B cell (primary cell): ENCODE results near the gene PRKACG. TPM values are rescaled to one million over a fixed set of nuclear protein-coding genes. Genes with fewer than 3 reads are reported as not detected.

ENCODE experiments used
- ATAC-seq: fragments of 200-7000 bp; cut with Tn5 transposase; one replicate; pipeline ENCODE4 v1.10.0; 2021; ENCODE audit warnings: low read depth, mild to moderate bottlenecking, moderate number of reproducible peaks, moderate library complexity
- CTCF ChIA-PET: fragments of 350-600 bp; sonication (Branson Sonifier 250); formaldehyde crosslinking; loops from one replicate; lab custom pipeline; 2021; ENCODE audit warnings: antibody characterized with exemption, inconsistent platforms; lab: Charles Lee
- POLR2A ChIA-PET: fragments of 350-600 bp; sonication (Branson Sonifier 250); formaldehyde crosslinking; loops from one replicate; lab custom pipeline; 2021; ENCODE audit warnings: antibody characterized with exemption; lab: Charles Lee
- DNase-seq: peaks from one replicate; pipeline ENCODE4 v3.0.0; 2013
- H2AFZ ChIP-seq: 2 replicates; pipeline ENCODE4 v1.6.1; 2012; ENCODE audit warnings: mild to moderate bottlenecking, low read depth, low read length; ENCODE audit not compliant: insufficient read depth, poor library complexity, severe bottlenecking
- H3K27ac ChIP-seq, 2 donors: 1 replicate in 1 of 2; 2 replicates in 1 of 2; pipeline ENCODE4 v1.5.1; 2012 to 2013; ENCODE audit warnings: low read length in 2 of 2, mild to moderate bottlenecking in 2 of 2, moderate library complexity in 1 of 2
- H3K27me3 ChIP-seq, 4 experiments: fragments of 200-600 bp in 1 of 4; sonication (generic) in 1 of 4; replicated peaks in 1 of 4; 1 replicate in 2 of 4; 2 replicates in 2 of 4; pipeline versions ENCODE4 v1.6.1 to v1.7.0; 2013 to 2016; ENCODE audit warnings: low read length in 3 of 4, mild to moderate bottlenecking in 2 of 4, mixed read lengths in 1 of 4, moderate library complexity in 1 of 4; ENCODE audit not compliant: insufficient read depth in 4 of 4, control insufficient read depth in 3 of 4; ENCODE audit errors: control extremely low read depth in 1 of 4
- H3K36me3 ChIP-seq, 2 experiments: replicated peaks in 1 of 2; 1 replicate in 1 of 2; 2 replicates in 1 of 2; pipeline versions ENCODE4 v1.6.1 to v1.7.1; 2013; ENCODE audit warnings: low read length in 1 of 2; ENCODE audit not compliant: insufficient read depth in 2 of 2, control insufficient read depth in 1 of 2; ENCODE audit errors: control extremely low read depth in 1 of 2, extremely low read depth in 1 of 2
- H3K4me1 ChIP-seq, 2 donors: fragments of 200-600 bp in 1 of 2; sonication (generic) in 1 of 2; 1 replicate in 1 of 2; 2 replicates in 1 of 2; pipeline versions ENCODE4 v1.5.1 to v1.6.1; 2013 to 2017; ENCODE audit warnings: low read length in 2 of 2; ENCODE audit not compliant: control insufficient read depth in 2 of 2, insufficient read depth in 2 of 2
- H3K4me2 ChIP-seq: replicated peaks from 2 replicates; pipeline ENCODE3; 2012; ENCODE audit warnings: mild to moderate bottlenecking, low read depth, low read length; ENCODE audit not compliant: poor library complexity, severe bottlenecking
- H3K4me3 ChIP-seq, 5 experiments: fragments of 200-600 bp in 1 of 5; sonication (generic) in 1 of 5; 1 replicate in 3 of 5; 2 replicates in 2 of 5; pipeline versions ENCODE4 v1.5.1 to v1.7.0; 2011 to 2016; ENCODE audit warnings: low read length in 4 of 5, mild to moderate bottlenecking in 4 of 5, low read depth in 2 of 5, control low read depth in 1 of 5, moderate library complexity in 1 of 5; ENCODE audit not compliant: insufficient read depth in 1 of 5; ENCODE audit errors: control extremely low read depth in 1 of 5, extremely low read depth in 1 of 5
- H3K79me2 ChIP-seq: fragments of 200-600 bp; sonication (generic); one replicate; pipeline ENCODE4 v1.6.0; 2016; ENCODE audit warnings: low read length; ENCODE audit not compliant: control insufficient read depth, insufficient read depth
- H3K9ac ChIP-seq: fragments of 200-600 bp; sonication (generic); 2 replicates; pipeline ENCODE4 v1.6.1; 2017; ENCODE audit warnings: mild to moderate bottlenecking, low read length, moderate library complexity
- H3K9me3 ChIP-seq, 3 donors: one replicate each; pipeline versions ENCODE4 v1.6.1 to v1.7.1; 2013; ENCODE audit warnings: low read length in 2 of 3; ENCODE audit not compliant: control insufficient read depth in 2 of 3, insufficient read depth in 1 of 3; ENCODE audit errors: control extremely low read depth in 1 of 3
- H4K20me1 ChIP-seq: 2 replicates; pipeline ENCODE4 v1.6.0; 2012; ENCODE audit warnings: mild to moderate bottlenecking, low read length; ENCODE audit not compliant: insufficient read depth, control insufficient read depth, poor library complexity, severe bottlenecking
- H3K27ac Mint-ChIP-seq: one replicate; pipeline ENCODE4 v1.8.0; 2021; ENCODE audit warnings: mixed read lengths
- H3K27me3 Mint-ChIP-seq: one replicate; pipeline ENCODE4 v1.8.0; 2021; ENCODE audit warnings: mixed read lengths
- H3K4me1 Mint-ChIP-seq: one replicate; pipeline ENCODE4 v1.8.0; 2021; ENCODE audit warnings: mixed read lengths
- H3K4me3 Mint-ChIP-seq: one replicate; pipeline ENCODE4 v1.8.0; 2021; ENCODE audit warnings: mixed read lengths
- H3K9me3 Mint-ChIP-seq: one replicate; pipeline ENCODE4 v1.8.0; 2022; ENCODE audit warnings: mixed read lengths; ENCODE audit not compliant: insufficient read depth
- EZH2 ChIP-seq: IDR thresholded peaks from 2 replicates; pipeline ENCODE4 v1.6.1; 2012; ENCODE audit warnings: borderline replicate concordance, low read depth, mild to moderate bottlenecking, moderate library complexity, low read length; ENCODE audit not compliant: insufficient read depth, poor library complexity, severe bottlenecking
- WGBS: methylation state at CpG from one replicate; pipeline ENCODE4 v1.1.5; 2013; ENCODE audit warnings: missing lambda C conversion rate; ENCODE audit not compliant: insufficient coverage; 5-methylcytosine and 5-hydroxymethylcytosine counted together
- intact Hi-C: fragments of 100-400 bp; cut with micrococcal nuclease; formaldehyde crosslinking; loops from one replicate; pipeline ENCODE4 v1.10.0; 2022
- polyA plus RNA-seq: library from polyadenylated mRNA; depleted of rRNA; stranded (reverse); fragments of >200 nt; gene quantifications from 2 replicates; pipeline ENCODE4 v1.2.3, GENCODE V29; 2012
- total RNA-seq, 2 donors: library from RNA; stranded (reverse); fragments of 120-200 nt in 1 of 2; gene quantifications; 1 replicate in 1 of 2; 2 replicates in 1 of 2; pipeline versions ENCODE4 v1.2.3 to v1.2.4, GENCODE V29; 2013 to 2022
- TF ChIP-seq, protein P1 (sequence below): fragments of 200-600 bp; IDR thresholded peaks from one replicate; pipeline ENCODE4 v1.8.0; 2022; ENCODE audit warnings: antibody characterized with exemption, mild to moderate bottlenecking

Gene PRKACG
- total and polyA plus RNA-seq, 2 donors (not counting 1 experiment from before 2014, with no cell fraction given) = not detected

DNA sequence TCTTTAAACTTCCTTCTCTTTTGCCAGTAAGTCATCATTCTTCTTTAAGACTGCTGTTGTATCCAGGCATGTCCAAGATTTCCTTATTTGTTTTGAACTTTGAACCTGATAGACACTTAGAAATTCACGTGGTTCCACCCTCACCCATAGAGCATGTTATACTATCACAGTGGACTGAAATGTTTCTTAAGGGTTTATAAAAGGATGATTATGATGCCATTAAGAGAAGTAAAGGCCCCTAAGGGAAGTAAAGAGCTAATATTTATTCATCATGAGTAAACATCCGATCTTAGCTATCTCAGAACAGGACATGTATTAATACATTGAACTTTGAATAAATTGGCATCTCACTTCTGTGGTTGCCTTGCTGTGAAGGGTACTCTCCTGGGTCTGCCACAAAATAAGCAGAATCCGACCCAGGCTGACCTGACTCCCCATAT lies 49.8 kb downstream of the PRKACG start:
- H3K27ac Mint-ChIP-seq = no peak overlapping the region
- no peaks in the 10 kb centered on the region for H3K27me3 Mint-ChIP-seq
- Histone ChIP-seq H3K9ac (no peak overlapping the region), H3K4me2 (no peak overlapping the region), H3K79me2 (no peaks in the 10 kb centered on the region), H2AFZ (no peak overlapping the region), H3K4me1 (no peaks in the 10 kb centered on the region), H3K27ac (no peak overlapping the region), H3K4me3 (no peak overlapping the region), H4K20me1 (no peaks in the 10 kb centered on the region), H3K36me3 (peaks cover 0 to 6% of the 10 kb centered on the region in 2 experiments), H3K9me3 (no peaks in the 10 kb centered on the region), H3K27me3 (no peaks in the 10 kb centered on the region)
- intact Hi-C loops = no loop called here
- ATAC-seq (no peak), DNase-seq (no peak)
- H3K4me3 Mint-ChIP-seq = no peak overlapping the region
- no peaks in the 10 kb centered on the region for H3K9me3 Mint-ChIP-seq
- no CpG with 5 or more reads among the region's 3 CpGs for WGBS
- no peak for TF ChIP-seq EZH2
- TF ChIP-seq, protein P1, sequence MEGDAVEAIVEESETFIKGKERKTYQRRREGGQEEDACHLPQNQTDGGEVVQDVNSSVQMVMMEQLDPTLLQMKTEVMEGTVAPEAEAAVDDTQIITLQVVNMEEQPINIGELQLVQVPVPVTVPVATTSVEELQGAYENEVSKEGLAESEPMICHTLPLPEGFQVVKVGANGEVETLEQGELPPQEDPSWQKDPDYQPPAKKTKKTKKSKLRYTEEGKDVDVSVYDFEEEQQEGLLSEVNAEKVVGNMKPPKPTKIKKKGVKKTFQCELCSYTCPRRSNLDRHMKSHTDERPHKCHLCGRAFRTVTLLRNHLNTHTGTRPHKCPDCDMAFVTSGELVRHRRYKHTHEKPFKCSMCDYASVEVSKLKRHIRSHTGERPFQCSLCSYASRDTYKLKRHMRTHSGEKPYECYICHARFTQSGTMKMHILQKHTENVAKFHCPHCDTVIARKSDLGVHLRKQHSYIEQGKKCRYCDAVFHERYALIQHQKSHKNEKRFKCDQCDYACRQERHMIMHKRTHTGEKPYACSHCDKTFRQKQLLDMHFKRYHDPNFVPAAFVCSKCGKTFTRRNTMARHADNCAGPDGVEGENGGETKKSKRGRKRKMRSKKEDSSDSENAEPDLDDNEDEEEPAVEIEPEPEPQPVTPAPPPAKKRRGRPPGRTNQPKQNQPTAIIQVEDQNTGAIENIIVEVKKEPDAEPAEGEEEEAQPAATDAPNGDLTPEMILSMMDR = no peak
- ChIA-PET POLR2A (no interaction called here), CTCF (interaction anchor here (1.6 kb wide), 1 partner anchor 9 kb away, joined by 6 read pairs; no protein-coding TSS in a partner anchor)
- no peaks in the 10 kb centered on the region for H3K4me1 Mint-ChIP-seq

DNA sequence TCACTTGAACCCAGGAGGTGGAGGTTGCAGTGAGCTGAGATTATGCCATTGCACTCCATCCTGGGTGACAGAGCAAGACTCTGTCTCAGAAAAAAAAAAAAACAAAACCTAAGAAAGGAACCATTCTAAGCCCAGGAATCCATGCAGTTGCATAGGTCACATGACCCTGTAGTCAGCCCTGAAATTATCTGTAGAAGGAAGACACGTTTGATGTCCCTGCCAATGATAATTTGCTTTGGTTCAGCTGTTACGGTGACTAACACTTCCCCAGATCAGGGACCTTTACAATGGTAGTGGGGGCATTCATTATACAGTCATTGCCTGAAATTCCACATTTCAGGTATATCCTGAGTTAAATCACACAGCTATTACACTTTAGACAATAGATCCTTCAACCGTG lies 50.5 kb downstream of the PRKACG start:
- TF ChIP-seq, protein P1 = no peak
- no peak for TF ChIP-seq EZH2
- Mint-ChIP-seq H3K4me3 (no peak overlapping the region), H3K27ac (no peak overlapping the region), H3K27me3 (no peaks in the 10 kb centered on the region), H3K4me1 (no peaks in the 10 kb centered on the region), H3K9me3 (no peaks in the 10 kb centered on the region)
- CTCF ChIA-PET = interaction anchor here (1.6 kb wide), 1 partner anchor 8 kb away, joined by 6 read pairs; no protein-coding TSS in a partner anchor
- Histone ChIP-seq H3K79me2 (no peaks in the 10 kb centered on the region), H3K9me3 (no peaks in the 10 kb centered on the region), H3K4me3 (no peak overlapping the region), H2AFZ (no peak overlapping the region), H3K4me2 (no peak overlapping the region), H3K27ac (no peak overlapping the region), H3K9ac (no peak overlapping the region), H3K27me3 (no peaks in the 10 kb centered on the region), H4K20me1 (no peaks in the 10 kb centered on the region), H3K4me1 (no peaks in the 10 kb centered on the region), H3K36me3 (peaks cover 0 to 6% of the 10 kb centered on the region in 2 experiments)
- DNase-seq (no peak), ATAC-seq (no peak)
- no CpG with 5 or more reads among the region's 3 CpGs for WGBS
- POLR2A ChIA-PET = no interaction called here
- intact Hi-C loops = no loop called here

Other genes with a start within 250 kb of the PRKACG start
- 8.0 and 8.8 TPM in 2 replicates for gene FXN, start 21.6 kb upstream of the PRKACG start, total RNA-seq
- 8.8 and 9.6 TPM in 2 replicates for gene FXN, start 21.6 kb upstream of the PRKACG start, polyA plus RNA-seq
- 2.3 and 2.4 TPM in 2 replicates for gene TJP2, start 160.2 kb upstream of the PRKACG start, total RNA-seq
- gene TJP2, start 160.2 kb upstream of the PRKACG start, polyA plus RNA-seq = 1.2 and 1.7 TPM in 2 replicates